ENCODE data around the gene ZFAND3. TPM values are rescaled to one million over a fixed set of nuclear protein-coding genes. Genes with fewer than 3 reads are reported as not detected.

ZFAND3 gene
- polyA plus RNA-seq, 1 donor from 2014 or later: 19.7 TPM

DNA sequence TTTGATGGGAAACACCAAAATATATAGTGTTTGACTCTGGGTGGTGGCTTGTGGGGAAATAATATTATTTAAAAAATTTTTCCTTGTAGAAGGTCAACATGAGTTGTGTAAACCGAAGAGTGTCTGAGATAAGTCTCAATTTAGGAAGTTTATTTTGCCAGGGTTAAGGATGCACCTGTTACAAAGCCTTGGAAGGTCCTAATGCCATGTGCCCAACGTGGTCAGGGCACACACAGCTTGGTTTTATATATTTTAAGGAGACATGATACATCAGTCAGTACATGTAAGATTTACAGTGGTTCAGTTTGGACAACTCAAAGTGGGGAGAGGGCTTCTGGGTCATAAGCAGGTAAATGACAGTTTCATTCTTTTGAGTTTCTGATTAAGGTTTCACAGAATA is 162.1 kb downstream of the ZFAND3 start:
- no peaks in the 10 kb centered on the region for H4K20me1 ChIP-seq (ENCODE audit: insufficient read depth)
- H3F3A ChIP-seq (ENCODE audit: insufficient read depth, low read length, poor library complexity, severe bottlenecking): no peaks in the 10 kb centered on the region
- H3K4me2 ChIP-seq (ENCODE audit: low read length): no peak overlapping the region
- TF ChIP-seq POLR2AphosphoS5 (IDR thresholded peaks at IDR 0.05): no peak
- TF ChIP-seq, protein P1, sequence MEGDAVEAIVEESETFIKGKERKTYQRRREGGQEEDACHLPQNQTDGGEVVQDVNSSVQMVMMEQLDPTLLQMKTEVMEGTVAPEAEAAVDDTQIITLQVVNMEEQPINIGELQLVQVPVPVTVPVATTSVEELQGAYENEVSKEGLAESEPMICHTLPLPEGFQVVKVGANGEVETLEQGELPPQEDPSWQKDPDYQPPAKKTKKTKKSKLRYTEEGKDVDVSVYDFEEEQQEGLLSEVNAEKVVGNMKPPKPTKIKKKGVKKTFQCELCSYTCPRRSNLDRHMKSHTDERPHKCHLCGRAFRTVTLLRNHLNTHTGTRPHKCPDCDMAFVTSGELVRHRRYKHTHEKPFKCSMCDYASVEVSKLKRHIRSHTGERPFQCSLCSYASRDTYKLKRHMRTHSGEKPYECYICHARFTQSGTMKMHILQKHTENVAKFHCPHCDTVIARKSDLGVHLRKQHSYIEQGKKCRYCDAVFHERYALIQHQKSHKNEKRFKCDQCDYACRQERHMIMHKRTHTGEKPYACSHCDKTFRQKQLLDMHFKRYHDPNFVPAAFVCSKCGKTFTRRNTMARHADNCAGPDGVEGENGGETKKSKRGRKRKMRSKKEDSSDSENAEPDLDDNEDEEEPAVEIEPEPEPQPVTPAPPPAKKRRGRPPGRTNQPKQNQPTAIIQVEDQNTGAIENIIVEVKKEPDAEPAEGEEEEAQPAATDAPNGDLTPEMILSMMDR (IDR thresholded peaks at IDR 0.05; ENCODE audit: poor library complexity, severe bottlenecking): no peak
- H3K4me3 ChIP-seq (ENCODE audit: low read length): no peak overlapping the region
- no peaks in the 10 kb centered on the region for H3K9me2 ChIP-seq (ENCODE audit: insufficient read depth, low read length)
- H3K9ac ChIP-seq (ENCODE audit: low read length): no peak overlapping the region
- no peak overlapping the region for H2AFZ ChIP-seq (ENCODE audit: low read depth, low read length)
- no peaks in the 10 kb centered on the region for H3K36me3 ChIP-seq (ENCODE audit: insufficient read depth, low read length)
- peaks cover 55% of the 10 kb centered on the region for H3K79me2 ChIP-seq (replicated peaks; ENCODE audit: insufficient read depth, low read length)
- no peaks in the 10 kb centered on the region for H3K9me3 ChIP-seq (ENCODE audit: low read length)
- H3K27me3 ChIP-seq (ENCODE audit: insufficient read depth, low read depth, low read length): no peaks in the 10 kb centered on the region
- H3K27ac ChIP-seq (ENCODE audit: low read length): no peak overlapping the region

- H4K20me1 ChIP-seq (ENCODE audit: insufficient read depth): no peaks in the 10 kb centered on the region
- no peak overlapping the region for H2AFZ ChIP-seq (ENCODE audit: low read depth, low read length)
- H3F3A ChIP-seq (ENCODE audit: insufficient read depth, low read length, poor library complexity, severe bottlenecking): no peaks in the 10 kb centered on the region
- TF ChIP-seq SMC3 (conservative IDR thresholded peaks at IDR 0.05; ENCODE audit: poor library complexity) (no peak), REST (IDR thresholded peaks at IDR 0.05; ENCODE audit: borderline replicate concordance) (no peak), POLR2AphosphoS5 (IDR thresholded peaks at IDR 0.05) (no peak), RAD21 (conservative IDR thresholded peaks at IDR 0.05) (no peak), TAF1 (IDR thresholded peaks at IDR 0.05; ENCODE audit: low read depth) (no peak), EP300 (conservative IDR thresholded peaks at IDR 0.05; ENCODE audit: poor library complexity, severe bottlenecking) (no peak), MXI1 (conservative IDR thresholded peaks at IDR 0.05; ENCODE audit: poor library complexity, severe bottlenecking) (no peak), EZH2 (IDR thresholded peaks at IDR 0.05; ENCODE audit: borderline replicate concordance, insufficient read depth, low read length, poor library complexity, severe bottlenecking) (no peak)
- TF ChIP-seq, protein P1 (IDR thresholded peaks at IDR 0.05; ENCODE audit: poor library complexity, severe bottlenecking): no peak
- H3K36me3 ChIP-seq (ENCODE audit: insufficient read depth, low read length): no peaks in the 10 kb centered on the region
- no peak overlapping the region for H3K4me3 ChIP-seq (ENCODE audit: low read length)
- no peaks in the 10 kb centered on the region for H3K9me2 ChIP-seq (ENCODE audit: insufficient read depth, low read length)
- H3K4me2 ChIP-seq (ENCODE audit: low read length): no peak overlapping the region
- H3K27ac ChIP-seq (ENCODE audit: low read length): no peak overlapping the region
- H3K79me2 ChIP-seq (replicated peaks; ENCODE audit: insufficient read depth, low read length): peaks cover 56% of the 10 kb centered on the region
- H3K27me3 ChIP-seq (ENCODE audit: insufficient read depth, low read depth, low read length): no peaks in the 10 kb centered on the region
- no peak overlapping the region for H3K9ac ChIP-seq (ENCODE audit: low read length)
- H3K9me3 ChIP-seq (ENCODE audit: low read length): no peaks in the 10 kb centered on the region
Measured at GRCh38 chr6:37982317-37982716, 162.8 kb downstream of the ZFAND3 start.

All from neural cell (in vitro differentiated cells).